Measurements from ENCODE around the gene AGAP1.

- TF ChIP-seq CTCF (IDR thresholded peaks at IDR 0.05; ENCODE audit: low read depth, low read length, missing input control) (no peak), MAX (IDR thresholded peaks at IDR 0.05) (no peak), HNF4G (IDR thresholded peaks at IDR 0.05) (no peak), ZBTB33 (IDR thresholded peaks at IDR 0.05) (no peak), TAF1 (conservative IDR thresholded peaks at IDR 0.05) (no peak), ATF3 (IDR thresholded peaks at IDR 0.05) (no peak), RXRA (IDR thresholded peaks at IDR 0.05) (no peak)
Observed at GRCh38 chr2:235591231-235591730, 97.4 kb downstream of the AGAP1 start.

All from liver (tissue), 3 donors.